ENCODE results near the gene SH2B2.

Gene SH2B2

DNA sequence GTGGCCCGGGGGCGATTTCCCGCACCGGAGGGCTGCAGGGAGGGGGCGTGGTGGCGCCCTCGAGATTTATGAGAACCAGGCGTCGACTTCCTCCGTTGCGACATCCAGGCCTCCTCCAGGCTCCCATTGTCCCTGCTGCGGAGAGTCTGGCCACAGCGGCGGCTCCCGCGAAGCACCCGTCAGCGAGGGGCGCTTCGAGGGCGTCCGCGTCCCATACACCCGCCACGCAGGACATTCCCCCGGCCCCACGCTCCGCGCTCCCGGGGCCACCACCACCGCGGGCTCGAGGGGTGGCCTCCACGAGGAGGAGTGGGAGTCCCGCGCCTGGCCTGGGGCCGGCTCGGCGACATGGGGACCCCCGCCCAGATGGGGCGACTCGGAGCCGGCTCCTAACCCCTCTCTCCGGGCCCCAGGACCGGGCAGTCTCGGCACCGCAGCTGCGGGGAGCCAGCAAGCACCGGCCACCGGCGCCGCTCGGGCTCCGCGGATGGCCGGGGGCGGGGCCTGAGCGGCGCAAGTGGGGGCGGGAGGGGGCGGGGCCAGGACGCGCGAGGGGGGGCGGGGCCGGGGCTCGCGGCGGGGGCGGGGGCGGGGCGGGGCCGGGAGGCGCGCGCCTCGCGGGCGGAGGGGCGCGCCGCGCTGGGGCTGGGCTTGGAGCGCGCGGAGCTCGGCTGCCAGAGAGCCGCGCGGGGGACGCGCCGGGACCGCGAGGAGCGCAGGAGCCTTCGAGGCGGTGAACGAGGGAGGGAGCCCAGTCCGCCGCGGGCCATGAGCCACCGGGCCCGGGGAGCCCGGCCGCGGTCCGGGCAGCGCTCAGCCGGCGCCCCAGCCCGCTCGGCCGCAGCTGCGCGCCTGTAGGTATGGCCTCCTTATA, at the start of gene SH2B2:
TSS of gene SH2B2 (plus strand) at position 632 of the 874 bp plus-strand sequence. CDS start 13,683 bp downstream, outside the sequence.
- TF ChIP-seq, protein P1, sequence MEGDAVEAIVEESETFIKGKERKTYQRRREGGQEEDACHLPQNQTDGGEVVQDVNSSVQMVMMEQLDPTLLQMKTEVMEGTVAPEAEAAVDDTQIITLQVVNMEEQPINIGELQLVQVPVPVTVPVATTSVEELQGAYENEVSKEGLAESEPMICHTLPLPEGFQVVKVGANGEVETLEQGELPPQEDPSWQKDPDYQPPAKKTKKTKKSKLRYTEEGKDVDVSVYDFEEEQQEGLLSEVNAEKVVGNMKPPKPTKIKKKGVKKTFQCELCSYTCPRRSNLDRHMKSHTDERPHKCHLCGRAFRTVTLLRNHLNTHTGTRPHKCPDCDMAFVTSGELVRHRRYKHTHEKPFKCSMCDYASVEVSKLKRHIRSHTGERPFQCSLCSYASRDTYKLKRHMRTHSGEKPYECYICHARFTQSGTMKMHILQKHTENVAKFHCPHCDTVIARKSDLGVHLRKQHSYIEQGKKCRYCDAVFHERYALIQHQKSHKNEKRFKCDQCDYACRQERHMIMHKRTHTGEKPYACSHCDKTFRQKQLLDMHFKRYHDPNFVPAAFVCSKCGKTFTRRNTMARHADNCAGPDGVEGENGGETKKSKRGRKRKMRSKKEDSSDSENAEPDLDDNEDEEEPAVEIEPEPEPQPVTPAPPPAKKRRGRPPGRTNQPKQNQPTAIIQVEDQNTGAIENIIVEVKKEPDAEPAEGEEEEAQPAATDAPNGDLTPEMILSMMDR (IDR thresholded peaks at IDR 0.05; ENCODE audit: low read length, missing control alignments), result no peak
- peak within 1 kb of the TSS; percentile 60 for H3K4me3 ChIP-seq (replicated peaks; ENCODE audit: low read depth, low read length)
- peak; percentile 78 for DNase-seq (ENCODE audit: low read depth)

GRCh38 chr7:102239206-102239820, 47.4 kb upstream of the SH2B2 start:
- TF ChIP-seq, protein P1 (IDR thresholded peaks at IDR 0.05; ENCODE audit: low read length, missing control alignments), result no peak
- no peak for DNase-seq (ENCODE audit: low read depth)
- H3K4me3 ChIP-seq (replicated peaks; ENCODE audit: low read depth, low read length), result no peak overlapping the region

- no peak for DNase-seq (ENCODE audit: low read depth)
These were observed 45.2 kb upstream of the SH2B2 start for GRCh38 chr7:102241431-102241830.

GRCh38 chr7:102244601-102245000, 42.1 kb upstream of the SH2B2 start:
- DNase-seq (ENCODE audit: low read depth), result no peak
- H3K4me3 ChIP-seq (replicated peaks; ENCODE audit: low read depth, low read length), result no peak overlapping the region
- TF ChIP-seq, protein P1 (IDR thresholded peaks at IDR 0.05; ENCODE audit: low read length, missing control alignments), result no peak

More at GRCh38 chr7:102241431-102241830, 45.2 kb upstream of the SH2B2 start:
- H3K4me3 ChIP-seq (replicated peaks; ENCODE audit: low read depth, low read length), result no peak overlapping the region
- TF ChIP-seq, protein P1 (IDR thresholded peaks at IDR 0.05; ENCODE audit: low read length, missing control alignments), result no peak

- TF ChIP-seq, protein P1 (IDR thresholded peaks at IDR 0.05; ENCODE audit: low read length, missing control alignments), result no peak
- DNase-seq (ENCODE audit: low read depth), result no peak
- H3K4me3 ChIP-seq (replicated peaks; ENCODE audit: low read depth, low read length), result no peak overlapping the region
These were observed 38.6 kb upstream of the SH2B2 start for GRCh38 chr7:102248081-102248455.

- no peak for DNase-seq (ENCODE audit: low read depth)
- TF ChIP-seq, protein P1 (IDR thresholded peaks at IDR 0.05; ENCODE audit: low read length, missing control alignments), result no peak
- H3K4me3 ChIP-seq (replicated peaks; ENCODE audit: low read depth, low read length), result no peak overlapping the region
These were observed 37.9 kb upstream of the SH2B2 start for GRCh38 chr7:102248456-102249395.

Measured in fibroblast of pulmonary artery (primary cell).